ENCODE measurements around the gene YWHAB.

The YWHAB gene

GRCh38 chr20:44916586-44916985, 31.1 kb downstream of the YWHAB start:
- DNase-seq = no peak

- no peak for DNase-seq
Observed at GRCh38 chr20:44917399-44917798, 31.9 kb downstream of the YWHAB start.

GRCh38 chr20:44918342-44918741, 32.8 kb downstream of the YWHAB start:
- DNase-seq = no peak

- DNase-seq = no peak
Observed at GRCh38 chr20:44918761-44919160, 33.3 kb downstream of the YWHAB start.

DNA sequence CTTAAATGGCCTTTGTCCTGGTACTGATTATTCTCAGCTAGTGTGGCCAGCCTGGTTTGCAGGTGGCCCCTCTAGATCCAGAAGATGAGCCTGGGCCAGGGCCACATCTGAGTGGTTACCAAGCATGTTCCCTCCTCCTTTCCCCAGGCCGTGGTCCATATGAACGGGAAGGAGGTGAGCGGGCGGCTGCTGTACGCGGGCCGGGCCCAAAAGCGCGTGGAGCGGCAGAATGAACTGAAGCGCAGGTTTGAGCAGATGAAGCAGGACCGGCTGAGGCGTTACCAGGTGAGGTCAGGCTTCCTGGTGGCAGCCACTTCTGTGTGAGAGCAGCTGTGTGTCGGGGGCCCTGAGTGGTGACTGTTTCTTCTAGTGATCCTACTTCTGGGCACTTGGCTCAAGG, 35.9 kb downstream of the YWHAB start:
- no peak for DNase-seq

DNA sequence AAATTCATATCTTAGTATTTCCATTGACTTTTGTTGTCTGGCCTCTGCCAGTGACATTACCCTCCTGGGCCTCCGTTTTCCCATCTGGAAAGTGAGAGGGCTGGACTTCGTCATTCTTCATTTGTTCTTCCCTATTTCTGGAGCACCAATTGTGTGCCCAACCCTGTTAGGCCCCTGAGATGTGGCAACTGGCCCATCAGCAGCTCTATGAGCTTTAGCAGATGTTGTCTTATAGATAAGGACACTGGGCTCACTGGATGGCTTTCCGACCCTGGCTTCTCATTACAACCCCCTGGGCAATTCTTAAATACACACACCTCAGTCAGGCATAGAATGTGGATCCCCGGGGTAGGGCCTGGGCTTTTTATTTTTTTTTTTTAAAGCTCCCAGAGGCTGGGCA, 39.0 kb downstream of the YWHAB start:
- DNase-seq = no peak

GRCh38 chr20:44928595-44928994, 43.1 kb downstream of the YWHAB start:
- DNase-seq = no peak

DNA sequence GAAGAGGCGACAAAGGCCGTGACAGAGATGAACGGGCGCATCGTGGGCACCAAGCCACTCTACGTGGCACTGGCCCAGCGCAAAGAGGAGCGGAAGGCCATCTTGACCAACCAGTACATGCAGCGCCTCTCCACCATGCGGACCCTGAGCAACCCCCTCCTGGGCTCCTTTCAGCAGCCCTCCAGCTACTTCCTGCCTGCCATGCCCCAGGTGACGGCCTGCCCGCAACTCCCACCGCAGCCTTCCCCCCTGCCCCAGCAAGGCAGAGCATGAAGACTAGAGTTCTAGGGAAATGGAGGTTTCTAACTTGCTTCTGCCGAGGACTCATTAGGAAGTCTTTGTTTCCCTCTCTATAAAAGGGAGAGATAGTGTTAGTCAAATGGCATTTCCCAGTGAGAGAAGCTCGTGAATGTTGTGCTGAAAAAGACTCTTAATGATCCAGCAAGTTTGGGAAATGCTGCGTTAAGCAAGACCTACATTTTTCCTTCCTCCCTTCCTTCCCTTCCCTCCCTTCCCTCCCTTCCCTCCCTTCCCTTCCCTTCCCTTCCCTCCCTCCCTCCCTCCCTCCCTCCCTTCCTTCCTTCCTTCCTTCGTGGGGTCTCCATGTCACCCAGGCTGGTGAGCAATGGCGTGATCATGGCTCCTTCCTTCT, 45.1 kb downstream of the YWHAB start:
- DNase-seq = no peak

DNA sequence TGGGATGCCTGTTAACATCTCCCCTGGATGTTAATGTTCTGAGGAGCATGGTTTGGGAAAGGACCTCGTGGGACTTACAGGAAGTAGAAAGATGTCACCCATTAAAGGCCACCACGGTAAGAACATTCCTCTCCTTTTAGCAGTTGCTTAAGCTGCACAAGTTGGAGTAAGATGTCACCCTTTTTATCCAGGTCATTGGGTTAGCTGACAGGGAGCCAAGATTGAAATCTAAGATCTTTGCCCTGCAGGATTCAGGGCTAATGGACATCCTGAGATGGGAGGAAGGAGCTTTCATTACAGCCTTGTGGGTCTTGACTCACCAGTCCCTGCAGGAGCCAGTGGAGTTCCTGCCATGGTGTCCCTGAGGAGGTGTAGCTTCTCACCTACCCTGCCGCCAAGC, 46.4 kb downstream of the YWHAB start:
- no peak for DNase-seq

GRCh38 chr20:44932916-44933315, 47.4 kb downstream of the YWHAB start:
- no peak for DNase-seq

DNA sequence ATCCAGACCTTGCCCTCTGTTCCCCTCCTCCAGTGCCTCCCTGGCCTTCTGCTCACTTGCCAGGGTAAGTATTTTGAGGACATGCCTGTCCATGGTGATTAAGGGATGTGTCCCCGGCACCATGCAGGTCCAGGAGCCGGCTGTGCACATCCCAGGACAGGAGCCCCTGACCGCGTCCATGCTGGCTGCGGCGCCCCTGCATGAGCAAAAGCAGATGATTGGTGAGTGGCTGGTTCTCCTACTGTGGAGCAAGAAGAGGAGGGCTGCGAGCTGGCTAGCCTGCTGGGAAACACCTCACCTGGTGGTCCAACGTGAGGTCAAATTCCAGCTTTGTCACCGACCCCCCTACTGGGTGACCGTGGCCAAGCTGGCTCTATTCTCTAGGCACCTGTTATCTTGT, 51.0 kb downstream of the YWHAB start:
- no peak for DNase-seq

DNA sequence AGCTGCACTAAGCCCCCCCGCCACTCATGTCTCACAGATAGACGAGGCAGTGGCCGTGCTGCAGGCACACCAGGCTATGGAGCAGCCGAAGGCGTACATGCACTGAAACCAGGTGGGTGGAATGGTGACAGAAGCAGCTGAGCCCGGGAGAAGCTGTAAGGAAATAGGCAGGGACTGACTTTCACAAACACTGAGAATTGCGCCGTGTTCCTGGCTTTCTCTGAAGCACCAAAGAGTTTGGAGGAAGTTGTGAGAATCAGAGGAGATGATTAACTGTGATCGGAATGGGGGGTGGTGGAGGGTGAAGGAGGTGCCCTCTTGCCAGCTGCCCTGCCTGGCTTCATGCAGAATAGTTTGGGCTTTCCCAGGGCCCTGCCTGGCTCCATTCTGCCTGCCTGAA, 53.1 kb downstream of the YWHAB start:
- DNase-seq = no peak

GRCh38 chr20:44941120-44941691, 55.7 kb downstream of the YWHAB start:
- no peak for DNase-seq

- no peak for DNase-seq
Observed at GRCh38 chr20:44942264-44942973, 56.9 kb downstream of the YWHAB start.

GRCh38 chr20:44943828-44944227, 58.3 kb downstream of the YWHAB start:
- no peak for DNase-seq

DNA sequence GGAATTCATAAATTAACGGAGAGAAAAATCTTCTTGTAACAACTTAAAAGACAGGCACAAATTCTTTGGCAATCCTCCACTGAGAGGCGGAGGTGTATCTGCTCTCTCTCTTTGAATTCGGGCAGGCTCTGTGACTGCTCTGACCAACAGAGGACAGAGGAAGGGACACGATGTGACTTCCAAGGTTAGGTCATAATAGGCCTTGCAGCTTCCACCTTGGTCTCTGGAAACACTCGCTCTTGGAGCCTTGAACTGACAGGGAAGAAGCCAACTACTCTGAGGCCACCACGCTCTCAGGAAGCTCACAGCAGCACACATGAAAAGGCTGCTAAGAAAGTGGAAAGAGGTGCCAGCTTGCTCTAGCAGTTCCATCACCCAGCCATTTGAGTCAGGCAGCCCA, 59.8 kb downstream of the YWHAB start:
- DNase-seq = no peak

DNA sequence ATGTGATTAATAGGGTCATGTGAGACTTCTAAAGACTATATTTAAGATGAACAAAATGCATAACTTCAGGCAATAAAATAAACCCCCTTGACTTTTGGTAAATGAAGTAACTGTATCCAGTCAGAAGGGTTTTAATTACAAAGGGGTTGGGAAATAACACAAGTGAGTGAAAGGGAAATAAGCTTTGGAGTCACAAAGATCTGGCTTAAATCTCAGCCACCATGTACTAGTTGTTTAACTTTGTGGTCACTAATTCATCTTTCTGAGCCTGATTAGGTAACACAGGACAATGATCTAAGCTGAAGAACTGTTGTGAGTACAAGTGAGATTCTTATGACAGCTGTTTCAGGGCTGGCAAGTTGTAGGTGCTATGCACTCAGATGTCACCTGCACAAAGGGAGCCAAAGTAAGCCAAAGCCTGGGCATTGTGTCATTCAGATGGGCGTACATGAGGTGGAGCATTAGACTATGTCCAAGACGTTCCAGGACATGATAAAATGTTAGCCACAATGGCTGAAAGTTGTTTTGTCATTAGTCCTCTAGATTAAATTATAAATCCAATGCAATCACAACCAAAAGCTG, 60.9 kb downstream of the YWHAB start:
- DNase-seq = no peak

DNA sequence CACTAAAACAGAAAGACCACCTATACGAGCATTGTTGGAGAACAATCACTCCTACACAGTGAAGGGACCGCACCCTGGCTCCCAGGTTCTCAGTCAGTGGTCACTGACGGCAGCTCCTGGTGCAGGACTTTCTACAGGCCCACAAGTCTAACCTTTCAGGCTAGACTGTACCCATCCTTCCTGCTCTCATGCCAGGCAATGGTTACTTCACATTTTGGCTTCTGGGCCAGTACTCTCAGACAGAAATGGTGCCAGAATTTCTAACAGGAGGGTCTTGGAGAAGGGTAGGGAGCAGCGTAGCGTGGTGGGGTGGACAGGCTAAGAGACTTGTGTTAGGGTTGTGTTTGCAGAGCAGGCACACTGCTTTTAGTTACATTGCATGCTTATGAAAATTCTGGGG, 62.6 kb downstream of the YWHAB start:
- DNase-seq = no peak

DNA sequence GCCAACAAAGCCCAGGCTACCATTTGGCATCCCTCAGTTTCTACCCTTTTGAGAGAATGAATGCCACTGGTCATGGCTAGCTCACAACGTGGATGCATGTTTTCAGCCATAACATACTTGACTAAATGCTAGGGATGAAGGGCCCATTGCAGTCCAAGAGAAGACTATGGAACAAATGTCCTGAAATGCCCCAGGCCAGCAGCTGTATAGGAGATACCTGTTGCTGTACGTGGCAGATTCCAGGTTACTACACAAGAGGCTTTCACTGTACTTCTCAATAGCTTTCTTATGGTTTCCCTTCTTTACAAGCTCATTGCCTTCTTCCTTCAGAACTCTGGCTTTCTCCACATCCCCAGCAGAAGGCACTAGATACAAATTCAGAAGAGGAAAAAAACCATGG, 63.0 kb downstream of the YWHAB start:
- DNase-seq = no peak

GRCh38 chr20:44950368-44950767, 64.9 kb downstream of the YWHAB start:
- no peak for DNase-seq

GRCh38 chr20:44952731-44953130, 67.2 kb downstream of the YWHAB start:
- no peak for DNase-seq

GRCh38 chr20:44954211-44954610, 68.7 kb downstream of the YWHAB start:
- no peak for DNase-seq

DNA sequence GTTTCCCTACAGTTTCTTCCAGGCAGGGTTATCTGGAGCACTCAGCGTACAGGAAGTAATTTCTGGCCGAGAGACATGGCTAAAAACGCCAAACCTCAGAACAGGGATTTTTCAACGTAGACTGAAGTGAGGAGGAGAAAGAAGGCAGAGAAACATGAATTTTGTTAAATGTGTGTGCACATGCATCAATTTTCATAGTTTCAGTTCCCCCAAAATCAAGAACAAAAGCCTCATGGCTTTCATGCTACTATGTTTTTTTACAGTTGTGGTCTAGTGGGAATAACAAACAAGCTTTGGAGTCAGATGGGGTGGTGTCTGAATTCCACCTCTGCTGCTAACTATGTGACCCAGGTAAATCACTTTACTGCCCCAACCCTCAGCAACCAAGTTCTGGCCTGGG, 69.8 kb downstream of the YWHAB start:
- DNase-seq = no peak

DNA sequence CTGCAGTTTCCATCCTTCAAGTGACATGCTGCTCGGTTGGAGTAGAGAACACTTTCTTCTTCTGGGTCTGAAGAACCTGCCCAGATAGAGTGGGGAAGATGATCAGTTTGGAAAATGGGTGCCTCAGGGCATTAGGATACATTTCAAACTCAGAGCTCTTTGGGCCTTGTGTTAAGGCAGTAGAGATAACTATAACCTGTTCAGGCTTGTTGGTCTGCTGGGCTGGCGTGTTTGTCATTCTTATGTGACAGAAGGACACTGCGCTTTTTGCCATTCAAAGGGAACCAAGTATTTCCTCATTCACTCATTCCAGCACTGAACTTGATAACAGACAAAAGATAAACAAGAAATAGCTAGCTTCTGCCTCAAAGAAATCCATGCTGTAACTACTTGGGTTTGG, 70.9 kb downstream of the YWHAB start:
- no peak for DNase-seq

All from CD4-positive, alpha-beta T cell treated with Interleukin-17A for 1 hour (primary cell).